ENCODE data around the gene MORN3. TPM values are rescaled to one million over a fixed set of nuclear protein-coding genes. Genes with fewer than 3 reads are reported as not detected.
A peak's percentile ranks its signal among the peaks of the same experiment; 100 is the strongest.

Gene MORN3
- total RNA-seq, 2 experiments from 2014 or later: 0.13 to 0.32 TPM

- H2AFZ ChIP-seq (ENCODE audit: low read length): no peak overlapping the region; the same call in 1 of the 2 replicates
- intact Hi-C loops (cut with micrococcal nuclease; ENCODE audit: unreplicated experiment): no loop called here
- H3K4me2 ChIP-seq (ENCODE audit: low read length): peak overlapping the region; percentile 37
- CTCF ChIA-PET (ENCODE audit: unreplicated experiment): interaction anchor here (0.5 kb wide), 1 partner anchor 16 kb away, joined by 5 read pairs; no protein-coding TSS in a partner anchor
- H4K20me1 ChIP-seq (ENCODE audit: insufficient read depth, low read length): no peaks in the 10 kb centered on the region; the same call in 1 of the 2 replicates
- H3K36me3 ChIP-seq (ENCODE audit: insufficient read depth, low read length): no peaks in the 10 kb centered on the region
- no peaks in the 10 kb centered on the region for H3K9me2 ChIP-seq (ENCODE audit: insufficient read depth, low read length)
- H3K9me3 ChIP-seq (ENCODE audit: low read length): no peaks in the 10 kb centered on the region
- no TSS peak for BruUV-seq (replicated peaks)
- peaks cover 7% of the 10 kb centered on the region; the same call in 1 of the 2 replicates for H3K79me2 ChIP-seq (ENCODE audit: insufficient read depth, low read depth, low read length)
- TF ChIP-seq EZH2phosphoT487 (IDR thresholded peaks at IDR 0.05; ENCODE audit: borderline replicate concordance, low read depth, low read length) (no peak), CTCF (conservative IDR thresholded peaks at IDR 0.05; ENCODE audit: low read length) (no peak)
- H3K4me3 ChIP-seq (ENCODE audit: low read depth, low read length, poor library complexity, severe bottlenecking): no peak overlapping the region
- POLR2A ChIA-PET: interaction anchor here (0.6 to 1.0 kb wide), 2 partner anchors 74 to 183 kb away, joined by 3 read pairs; no protein-coding TSS in a partner anchor
- peaks cover 33% of the 10 kb centered on the region for H3K4me1 ChIP-seq (ENCODE audit: insufficient read depth, low read length, poor library complexity, severe bottlenecking)
- DNase-seq (ENCODE audit: low spot score): no peak
- H3K27ac ChIP-seq (ENCODE audit: low read depth, low read length, poor library complexity, severe bottlenecking): no peak overlapping the region
Measured at GRCh38 chr12:121708313-121709063, 39.0 kb upstream of the MORN3 start.

- no peak for DNase-seq (ENCODE audit: low spot score)
- H3K4me3 ChIP-seq (ENCODE audit: low read depth, low read length, poor library complexity, severe bottlenecking): no peak overlapping the region
- no peaks in the 10 kb centered on the region for H3K79me2 ChIP-seq (ENCODE audit: insufficient read depth, low read depth, low read length)
- H3K36me3 ChIP-seq (ENCODE audit: insufficient read depth, low read length): no peaks in the 10 kb centered on the region
- no peak for TF ChIP-seq EZH2phosphoT487 (IDR thresholded peaks at IDR 0.05; ENCODE audit: borderline replicate concordance, low read depth, low read length)
- ChIA-PET CTCF (ENCODE audit: unreplicated experiment) (no interaction called here), POLR2A (no interaction called here)
- H3K9me3 ChIP-seq (ENCODE audit: low read length): no peaks in the 10 kb centered on the region
- BruUV-seq (replicated peaks): no TSS peak
- intact Hi-C loops (cut with micrococcal nuclease; ENCODE audit: unreplicated experiment): no loop called here
- H3K4me2 ChIP-seq (ENCODE audit: low read length): no peak overlapping the region
- H4K20me1 ChIP-seq (ENCODE audit: insufficient read depth, low read length): no peaks in the 10 kb centered on the region
- no peak overlapping the region for H3K27ac ChIP-seq (ENCODE audit: low read depth, low read length, poor library complexity, severe bottlenecking)
- H3K4me1 ChIP-seq (ENCODE audit: insufficient read depth, low read length, poor library complexity, severe bottlenecking): peaks cover 22% of the 10 kb centered on the region
- no peaks in the 10 kb centered on the region for H3K9me2 ChIP-seq (ENCODE audit: insufficient read depth, low read length)
- H2AFZ ChIP-seq (ENCODE audit: low read length): no peak overlapping the region
Measured at GRCh38 chr12:121705514-121705913, 36.1 kb upstream of the MORN3 start.

GRCh38 chr12:121702944-121703343 lies 33.5 kb upstream of the MORN3 start:
- Histone ChIP-seq H3K9me2 (ENCODE audit: insufficient read depth, low read length) (no peaks in the 10 kb centered on the region), H3K27ac (ENCODE audit: low read depth, low read length, poor library complexity, severe bottlenecking) (no peak overlapping the region), H3K79me2 (ENCODE audit: insufficient read depth, low read depth, low read length) (no peaks in the 10 kb centered on the region), H3K9me3 (ENCODE audit: low read length) (no peaks in the 10 kb centered on the region), H3K4me3 (ENCODE audit: low read depth, low read length, poor library complexity, severe bottlenecking) (no peak overlapping the region), H4K20me1 (ENCODE audit: insufficient read depth, low read length) (no peaks in the 10 kb centered on the region), H3K4me2 (ENCODE audit: low read length) (no peak overlapping the region), H2AFZ (ENCODE audit: low read length) (no peak overlapping the region), H3K36me3 (ENCODE audit: insufficient read depth, low read length) (no peaks in the 10 kb centered on the region), H3K4me1 (ENCODE audit: insufficient read depth, low read length, poor library complexity, severe bottlenecking) (peaks cover under 1% of the 10 kb centered on the region)
- no peak for DNase-seq (ENCODE audit: low spot score)
- no TSS peak for BruUV-seq (replicated peaks)
- ChIA-PET POLR2A (no interaction called here), CTCF (ENCODE audit: unreplicated experiment) (no interaction called here)
- no peak for TF ChIP-seq CTCF (conservative IDR thresholded peaks at IDR 0.05; ENCODE audit: low read length)
- TF ChIP-seq EZH2phosphoT487 (IDR thresholded peaks at IDR 0.05; ENCODE audit: borderline replicate concordance, low read depth, low read length): no peak
- intact Hi-C loops (cut with micrococcal nuclease; ENCODE audit: unreplicated experiment): no loop called here
